GM19438 (cell line): Measurements from ENCODE around the gene FAM180A.

Experiments used
- ATAC-seq: cut with Tn5 transposase; IDR thresholded peaks from one replicate; pipeline ENCODE4 v1.9.1; 2021; ENCODE audit warnings: low read depth; ENCODE audit not compliant: unreplicated experiment

Gene FAM180A

GRCh38 chr7:135771961-135772638 lies 23.5 kb upstream of the FAM180A start:
- ATAC-seq = no peak

- no peak for ATAC-seq
Measured at GRCh38 chr7:135771051-135771450, 22.4 kb upstream of the FAM180A start.

GRCh38 chr7:135770139-135770710 lies 21.6 kb upstream of the FAM180A start:
- no peak for ATAC-seq

GRCh38 chr7:135769005-135769802 lies 20.6 kb upstream of the FAM180A start:
- no peak for ATAC-seq

GRCh38 chr7:135768467-135768866 lies 19.9 kb upstream of the FAM180A start:
- ATAC-seq = no peak

- no peak for ATAC-seq
Measured at GRCh38 chr7:135768064-135768463, 19.5 kb upstream of the FAM180A start.

- ATAC-seq = no peak
Measured at GRCh38 chr7:135763261-135763660, 14.6 kb upstream of the FAM180A start.

- ATAC-seq = no peak
Measured at GRCh38 chr7:135761751-135762488, 13.3 kb upstream of the FAM180A start.

GRCh38 chr7:135759532-135759931 lies 10.9 kb upstream of the FAM180A start:
- ATAC-seq = no peak

GRCh38 chr7:135758531-135758932 lies 9.9 kb upstream of the FAM180A start:
- ATAC-seq = no peak

GRCh38 chr7:135757719-135758411 lies 9.3 kb upstream of the FAM180A start:
- ATAC-seq = no peak

GRCh38 chr7:135756191-135756590 lies 7.6 kb upstream of the FAM180A start:
- ATAC-seq = no peak

GRCh38 chr7:135755351-135755753 lies 6.7 kb upstream of the FAM180A start:
- ATAC-seq = no peak

GRCh38 chr7:135753616-135754413 lies 5.2 kb upstream of the FAM180A start:
- no peak for ATAC-seq

- no peak for ATAC-seq
Measured at GRCh38 chr7:135747366-135747765, 1.2 kb downstream of the FAM180A start.

GRCh38 chr7:135745703-135746312 lies 2.8 kb downstream of the FAM180A start:
- no peak for ATAC-seq

GRCh38 chr7:135744938-135745702 lies 3.5 kb downstream of the FAM180A start:
- ATAC-seq = no peak

GRCh38 chr7:135743907-135744731 lies 4.5 kb downstream of the FAM180A start:
- no peak for ATAC-seq
